Right lobe of liver (tissue), 6 donors: ENCODE data around the gene LGR4. TPM values are rescaled to one million over a fixed set of nuclear protein-coding genes. Genes with fewer than 3 reads are reported as not detected.

ENCODE experiments used
- ATAC-seq, 4 donors: fragments of 200-7000 bp; cut with Tn5 transposase; one replicate each; pipeline ENCODE4 v1.9.1; 2020; ENCODE audit warnings: mild to moderate bottlenecking in 4 of 4, moderate library complexity in 4 of 4
- DNase-seq, 3 donors: peaks; one replicate each; pipeline ENCODE4 v3.0.0-alpha.2; 2020
- H3K27ac ChIP-seq, 3 donors: fragments of 200-600 bp; one replicate each; pipeline ENCODE4 v1.8.0; 2022
- H3K27me3 ChIP-seq, 2 donors: fragments of 200-600 bp; one replicate each; pipeline ENCODE4 v1.8.0; 2022
- H3K36me3 ChIP-seq, 4 donors: fragments of 200-600 bp; sonication (generic) in 1 of 4; one replicate each; pipeline versions ENCODE4 v1.5.1 to v1.8.0; 2017 to 2022; ENCODE audit warnings: control low read depth in 1 of 4
- H3K4me1 ChIP-seq, 4 donors: fragments of 200-600 bp; sonication (generic) in 1 of 4; one replicate each; pipeline versions ENCODE4 v1.5.1 to v1.8.0; 2017 to 2022; ENCODE audit warnings: control low read depth in 1 of 4
- H3K4me3 ChIP-seq, 3 donors: fragments of 200-600 bp; one replicate each; pipeline ENCODE4 v1.8.0; 2022
- H3K9me3 ChIP-seq, 4 donors: fragments of 200-600 bp; sonication (generic) in 1 of 4; one replicate each; pipeline versions ENCODE4 v1.5.1 to v1.8.0; 2017 to 2022; ENCODE audit warnings: control low read depth in 1 of 4
- POLR2A ChIP-seq: fragments of 450-650 bp; IDR thresholded peaks from one replicate; pipeline ENCODE4 v1.6.1; 2017; ENCODE audit warnings: antibody characterized with exemption, mild to moderate bottlenecking
- WGBS: methylation state at CpG from one replicate; pipeline ENCODE4 v1.1.6; 2018; ENCODE audit warnings: low coverage, low lambda C conversion rate; ENCODE audit not compliant: insufficient coverage; ENCODE audit errors: missing lambda C conversion rate; 5-methylcytosine and 5-hydroxymethylcytosine counted together
- intact Hi-C, 2 donors: fragments of 100-400 bp; cut with DNase I; formaldehyde crosslinking; loops; one replicate each; pipeline versions ENCODE4 v1.11.2 to v1.14.1; 2022
- total RNA-seq, 6 experiments: library from RNA; depleted of rRNA in 2 of 6; stranded (reverse); fragments of >200 nt in 2 of 6; fragmentation: NEBNext Ultra II Directional in 3 of 6; extraction: Animal tissue kit (Norgen Biotek cat#: 25700) in 3 of 6; gene quantifications; one replicate each; pipeline versions ENCODE4 v1.1.0 to v1.2.4, GENCODE V29; 2016 to 2023
- TF ChIP-seq, protein P1 (sequence below), 4 donors: fragments of 200-600 bp in 3 of 4; fragments of 450-650 bp in 1 of 4; IDR thresholded peaks; one replicate each; pipeline versions ENCODE4 v1.5.1 to v1.8.0; 2016 to 2022; ENCODE audit warnings: antibody characterized with exemption in 4 of 4, mild to moderate bottlenecking in 2 of 4
- donor health status: DM: no; HTN: yes; CAD: no.
- donor health status: DM: no; HTN: no; CAD: no.
- donor health status: DM: no; HTN: no; CAD: no.
- donor health status: DM: no; HTN: yes; CAD: no.
- donor health status: DM: no; HTN: yes; CAD: no.

LGR4 gene
- total RNA-seq, 6 experiments from 2014 or later: 32.5 to 46.3 (median 44.1) TPM

- H3K27ac ChIP-seq: peak overlapping the region; percentile 54 to 97 (median 59)
- H3K27me3 ChIP-seq: no peaks in the 10 kb centered on the region
- H3K4me1 ChIP-seq: peaks cover 0 to 68% (median 6%) of the 10 kb centered on the region in 4 donors
- H3K9me3 ChIP-seq: no peaks in the 10 kb centered on the region
- TF ChIP-seq, protein P1, sequence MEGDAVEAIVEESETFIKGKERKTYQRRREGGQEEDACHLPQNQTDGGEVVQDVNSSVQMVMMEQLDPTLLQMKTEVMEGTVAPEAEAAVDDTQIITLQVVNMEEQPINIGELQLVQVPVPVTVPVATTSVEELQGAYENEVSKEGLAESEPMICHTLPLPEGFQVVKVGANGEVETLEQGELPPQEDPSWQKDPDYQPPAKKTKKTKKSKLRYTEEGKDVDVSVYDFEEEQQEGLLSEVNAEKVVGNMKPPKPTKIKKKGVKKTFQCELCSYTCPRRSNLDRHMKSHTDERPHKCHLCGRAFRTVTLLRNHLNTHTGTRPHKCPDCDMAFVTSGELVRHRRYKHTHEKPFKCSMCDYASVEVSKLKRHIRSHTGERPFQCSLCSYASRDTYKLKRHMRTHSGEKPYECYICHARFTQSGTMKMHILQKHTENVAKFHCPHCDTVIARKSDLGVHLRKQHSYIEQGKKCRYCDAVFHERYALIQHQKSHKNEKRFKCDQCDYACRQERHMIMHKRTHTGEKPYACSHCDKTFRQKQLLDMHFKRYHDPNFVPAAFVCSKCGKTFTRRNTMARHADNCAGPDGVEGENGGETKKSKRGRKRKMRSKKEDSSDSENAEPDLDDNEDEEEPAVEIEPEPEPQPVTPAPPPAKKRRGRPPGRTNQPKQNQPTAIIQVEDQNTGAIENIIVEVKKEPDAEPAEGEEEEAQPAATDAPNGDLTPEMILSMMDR (IDR thresholded peaks at IDR 0.05): no peak
- no peak for TF ChIP-seq POLR2A
- intact Hi-C loops: no loop called here
- WGBS: 28% methylated on average over 5 of the region's 5 CpGs
- peak overlapping the region; percentile 15 to 70 (median 27) for H3K4me3 ChIP-seq
- H3K36me3 ChIP-seq: no peaks in the 10 kb centered on the region
- DNase-seq (no peak), ATAC-seq (peak in 1 of 4 donors; percentile 6)
Measured at GRCh38 chr11:27468209-27468994, 4.2 kb downstream of the LGR4 start.

GRCh38 chr11:27467181-27467913, 5.2 kb downstream of the LGR4 start:
- peak overlapping the region; percentile 54 to 97 (median 59) for H3K27ac ChIP-seq
- peak overlapping the region in 1 of 3 donors; percentile 0 for H3K4me3 ChIP-seq
- intact Hi-C loops: no loop called here
- no peaks in the 10 kb centered on the region for H3K9me3 ChIP-seq
- H3K4me1 ChIP-seq: peaks cover 0 to 68% (median 7%) of the 10 kb centered on the region in 4 donors
- WGBS: 55% methylated on average over 12 of the region's 13 CpGs
- no peaks in the 10 kb centered on the region for H3K27me3 ChIP-seq
- H3K36me3 ChIP-seq: no peaks in the 10 kb centered on the region
- TF ChIP-seq, protein P1 (IDR thresholded peaks at IDR 0.05): no peak
- no peak for TF ChIP-seq POLR2A
- no peak for DNase-seq
- ATAC-seq: peak; percentile 12 to 67 (median 30)

GRCh38 chr11:27466363-27466762, 6.2 kb downstream of the LGR4 start:
- intact Hi-C loops: no loop called here
- no peaks in the 10 kb centered on the region for H3K27me3 ChIP-seq
- peak overlapping the region in 1 of 3 donors; percentile 54 for H3K27ac ChIP-seq
- TF ChIP-seq, protein P1 (IDR thresholded peaks at IDR 0.05): no peak
- no peak for TF ChIP-seq POLR2A
- no peaks in the 10 kb centered on the region for H3K9me3 ChIP-seq
- peaks cover 0 to 68% (median 8%) of the 10 kb centered on the region in 4 donors for H3K4me1 ChIP-seq
- 54% methylated on average over 1 of the region's 1 CpG for WGBS
- no peak for DNase-seq
- H3K36me3 ChIP-seq: no peaks in the 10 kb centered on the region
- no peak overlapping the region for H3K4me3 ChIP-seq
- no peak for ATAC-seq

- Histone ChIP-seq H3K4me3 (no peak overlapping the region), H3K27ac (no peak overlapping the region), H3K27me3 (no peaks in the 10 kb centered on the region), H3K4me1 (peaks cover 0 to 74% (median 11%) of the 10 kb centered on the region in 4 donors), H3K36me3 (no peaks in the 10 kb centered on the region), H3K9me3 (no peaks in the 10 kb centered on the region)
- ATAC-seq (no peak), DNase-seq (no peak)
- intact Hi-C loops: no loop called here
- 37% methylated on average over 3 of the region's 3 CpGs for WGBS
- TF ChIP-seq POLR2A: no peak
- TF ChIP-seq, protein P1 (IDR thresholded peaks at IDR 0.05): no peak
Measured at GRCh38 chr11:27465629-27466028, 7.0 kb downstream of the LGR4 start.
